ENCODE measurements around the gene TRRAP.

- TF ChIP-seq, protein P1, sequence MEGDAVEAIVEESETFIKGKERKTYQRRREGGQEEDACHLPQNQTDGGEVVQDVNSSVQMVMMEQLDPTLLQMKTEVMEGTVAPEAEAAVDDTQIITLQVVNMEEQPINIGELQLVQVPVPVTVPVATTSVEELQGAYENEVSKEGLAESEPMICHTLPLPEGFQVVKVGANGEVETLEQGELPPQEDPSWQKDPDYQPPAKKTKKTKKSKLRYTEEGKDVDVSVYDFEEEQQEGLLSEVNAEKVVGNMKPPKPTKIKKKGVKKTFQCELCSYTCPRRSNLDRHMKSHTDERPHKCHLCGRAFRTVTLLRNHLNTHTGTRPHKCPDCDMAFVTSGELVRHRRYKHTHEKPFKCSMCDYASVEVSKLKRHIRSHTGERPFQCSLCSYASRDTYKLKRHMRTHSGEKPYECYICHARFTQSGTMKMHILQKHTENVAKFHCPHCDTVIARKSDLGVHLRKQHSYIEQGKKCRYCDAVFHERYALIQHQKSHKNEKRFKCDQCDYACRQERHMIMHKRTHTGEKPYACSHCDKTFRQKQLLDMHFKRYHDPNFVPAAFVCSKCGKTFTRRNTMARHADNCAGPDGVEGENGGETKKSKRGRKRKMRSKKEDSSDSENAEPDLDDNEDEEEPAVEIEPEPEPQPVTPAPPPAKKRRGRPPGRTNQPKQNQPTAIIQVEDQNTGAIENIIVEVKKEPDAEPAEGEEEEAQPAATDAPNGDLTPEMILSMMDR (conservative IDR thresholded peaks at IDR 0.05; ENCODE audit: low read depth in 2 of 2) = no peak
- TF ChIP-seq EZH2 (IDR thresholded peaks at IDR 0.05; ENCODE audit: low read depth, unreplicated experiment) (no peak), POLR2AphosphoS5 (IDR thresholded peaks at IDR 0.05; ENCODE audit: low read depth) (no peak), REST (IDR thresholded peaks at IDR 0.05; ENCODE audit: unreplicated experiment) (no peak), EZH2phosphoT487 (IDR thresholded peaks at IDR 0.05; ENCODE audit: unreplicated experiment) (no peak)
These were observed 32.1 kb downstream of the TRRAP start for GRCh38 chr7:98910427-98910826.

All from GM23338 (cell line).